Measurements from ENCODE around the gene SLX9. TPM values are rescaled to one million over a fixed set of nuclear protein-coding genes. Genes with fewer than 3 reads are reported as not detected.

The SLX9 gene
- total RNA-seq, 4 donors from 2014 or later: 8.6 to 24.3 (median 10.5) TPM; not detected in 1

GRCh38 chr21:44952116-44952928 is 12.5 kb downstream of the SLX9 start:
- no peaks in the 10 kb centered on the region for H3K9me3 ChIP-seq
- H3K27ac ChIP-seq: no peak overlapping the region
- H3K27me3 ChIP-seq: no peaks in the 10 kb centered on the region
- no peak for DNase-seq
- no peaks in the 10 kb centered on the region for H3K36me3 ChIP-seq
- intact Hi-C loops (cut with DNase I; ENCODE audit: low total_unique reads): no loop called here
- peaks cover 0 to 3% of the 10 kb centered on the region in 2 donors for H3K4me1 ChIP-seq
- no peak overlapping the region for H3K4me3 ChIP-seq
- no peak for TF ChIP-seq POLR2A (IDR thresholded peaks at IDR 0.05)
- TF ChIP-seq CTCF (IDR thresholded peaks at IDR 0.05): no peak

DNA sequence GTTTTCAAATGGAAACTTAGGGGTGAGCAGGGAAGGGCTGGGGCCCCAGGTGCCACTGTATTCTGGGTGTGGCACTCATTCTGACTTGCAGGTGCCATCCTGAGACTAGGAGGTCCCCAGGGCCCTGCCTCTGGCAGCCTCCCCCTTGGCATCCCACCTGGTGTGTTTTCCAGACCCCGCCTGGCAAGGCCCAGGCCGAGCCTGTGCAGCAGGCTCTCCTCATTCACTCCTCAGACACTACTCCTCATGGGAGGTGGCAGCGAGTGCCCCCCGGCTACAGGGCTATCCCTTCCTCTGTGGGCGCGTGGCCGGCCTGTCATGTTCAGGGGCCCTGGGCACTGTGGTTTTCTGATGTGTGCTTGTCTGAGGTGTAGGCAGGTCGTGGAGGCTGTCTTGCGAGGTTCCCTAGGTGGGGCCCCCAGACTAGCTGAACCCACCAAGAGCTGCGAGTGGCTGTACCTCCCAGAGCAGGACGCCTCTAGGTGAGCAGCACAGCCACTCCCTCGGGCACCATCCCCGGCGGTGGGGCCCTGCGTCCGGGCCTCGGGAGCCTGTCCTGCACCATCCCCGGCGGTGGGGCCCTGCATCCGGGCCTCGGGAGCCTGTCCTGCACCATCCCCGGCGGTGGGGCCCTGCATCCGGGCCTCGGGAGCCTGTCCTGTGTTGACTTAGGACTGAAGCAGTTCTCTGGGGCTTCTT is 13.2 kb downstream of the SLX9 start:
- Histone ChIP-seq H3K4me1 (peaks cover 0 to 7% of the 10 kb centered on the region in 2 donors), H3K27ac (no peak overlapping the region), H3K9me3 (no peaks in the 10 kb centered on the region), H3K36me3 (no peaks in the 10 kb centered on the region), H3K27me3 (no peaks in the 10 kb centered on the region), H3K4me3 (no peak overlapping the region)
- no peak for DNase-seq
- TF ChIP-seq POLR2A (IDR thresholded peaks at IDR 0.05) (no peak), CTCF (IDR thresholded peaks at IDR 0.05) (no peak)
- intact Hi-C loops (cut with DNase I; ENCODE audit: low total_unique reads): no loop called here

DNA sequence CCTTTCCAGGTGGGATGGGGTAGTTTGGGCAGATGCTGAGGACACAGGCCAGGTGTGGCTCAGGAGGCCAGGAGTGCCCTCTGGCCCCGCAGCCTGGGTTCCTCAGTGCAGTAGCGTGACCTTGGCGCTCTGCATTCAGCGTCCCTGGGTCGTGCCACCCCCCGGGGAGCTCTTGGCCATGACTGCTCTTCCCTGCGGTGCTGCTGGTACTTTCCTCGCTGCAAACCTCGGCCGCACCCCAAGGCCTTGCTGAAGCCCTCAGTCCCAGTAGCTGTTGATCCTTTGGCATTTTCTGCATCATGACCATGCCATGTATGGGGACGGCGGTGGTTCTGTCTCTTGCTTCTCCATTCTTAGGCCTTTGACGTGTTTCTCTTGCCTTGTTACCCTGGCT is 13.8 kb downstream of the SLX9 start:
- Histone ChIP-seq H3K9me3 (no peaks in the 10 kb centered on the region), H3K27ac (no peak overlapping the region), H3K4me3 (no peak overlapping the region), H3K36me3 (no peaks in the 10 kb centered on the region), H3K27me3 (no peaks in the 10 kb centered on the region), H3K4me1 (peaks cover 0 to 12% of the 10 kb centered on the region in 2 donors)
- TF ChIP-seq CTCF (IDR thresholded peaks at IDR 0.05): no peak
- no peak for TF ChIP-seq POLR2A (IDR thresholded peaks at IDR 0.05)
- intact Hi-C loops (cut with DNase I; ENCODE audit: low total_unique reads): no loop called here
- DNase-seq: no peak

DNA sequence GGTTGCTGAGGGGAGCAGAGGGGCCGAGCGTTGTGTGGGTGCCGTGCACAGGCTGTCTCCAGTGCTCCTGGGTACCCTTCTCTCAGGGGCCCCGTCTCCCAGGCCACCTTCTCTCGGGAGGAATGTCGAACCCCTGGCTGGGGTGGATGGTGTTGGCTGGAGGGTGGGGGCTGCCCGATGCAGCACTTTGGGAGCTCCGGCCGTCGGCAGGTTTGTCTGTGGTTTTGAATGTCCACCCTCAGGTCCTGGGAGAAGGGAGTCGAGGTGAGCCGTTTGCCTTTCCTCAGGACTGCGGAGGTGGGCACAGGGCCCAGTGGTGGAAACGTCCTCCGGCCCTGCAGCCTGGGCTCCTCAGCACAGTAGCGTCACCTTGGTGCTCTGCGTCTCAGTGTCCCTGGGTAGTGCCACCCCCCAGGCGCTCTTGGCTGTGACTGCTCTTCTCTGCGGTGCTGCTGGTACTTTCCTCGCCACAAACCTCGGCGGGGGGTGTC is 14.5 kb downstream of the SLX9 start:
- H3K27ac ChIP-seq: no peak overlapping the region
- no peak overlapping the region for H3K4me3 ChIP-seq
- intact Hi-C loops (cut with DNase I; ENCODE audit: low total_unique reads): no loop called here
- DNase-seq: no peak
- H3K9me3 ChIP-seq: no peaks in the 10 kb centered on the region
- peaks cover 1 to 14% of the 10 kb centered on the region in 2 donors for H3K4me1 ChIP-seq
- TF ChIP-seq CTCF (IDR thresholded peaks at IDR 0.05) (no peak), POLR2A (IDR thresholded peaks at IDR 0.05) (no peak)
- no peaks in the 10 kb centered on the region for H3K27me3 ChIP-seq
- no peaks in the 10 kb centered on the region for H3K36me3 ChIP-seq

All from uterus (tissue), 4 donors.